SHP77 treated with DMSO at 0.1 percent for 48 hours (cell line): ENCODE results near the gene PFKFB1.
A peak's percentile ranks its signal among the peaks of the same experiment; 100 is the strongest.

ENCODE experiments used
- DNase-seq: peaks from one replicate; lab custom pipeline; 2025; lab: John Stamatoyannopoulos, UW

Gene PFKFB1

DNA sequence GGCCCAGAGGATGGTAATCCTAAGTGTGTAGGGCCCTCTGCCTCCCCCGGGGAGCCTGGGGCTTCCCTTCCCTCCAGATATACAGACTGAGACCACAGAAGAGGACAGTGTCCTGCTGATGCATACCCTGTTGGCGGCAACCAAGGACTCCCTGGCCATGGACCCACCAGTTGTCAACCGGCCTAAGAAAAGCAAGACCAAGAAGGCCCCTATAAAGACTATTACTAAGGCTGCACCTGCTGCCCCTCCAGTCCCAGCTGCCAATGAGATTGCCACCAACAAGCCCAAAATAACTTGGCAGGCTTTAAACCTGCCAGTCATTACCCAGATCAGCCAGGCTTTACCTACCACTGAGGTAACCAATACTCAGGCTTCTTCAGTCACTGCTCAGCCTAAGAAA lies 71.4 kb downstream of the PFKFB1 start:
- DNase-seq: no peak

DNA sequence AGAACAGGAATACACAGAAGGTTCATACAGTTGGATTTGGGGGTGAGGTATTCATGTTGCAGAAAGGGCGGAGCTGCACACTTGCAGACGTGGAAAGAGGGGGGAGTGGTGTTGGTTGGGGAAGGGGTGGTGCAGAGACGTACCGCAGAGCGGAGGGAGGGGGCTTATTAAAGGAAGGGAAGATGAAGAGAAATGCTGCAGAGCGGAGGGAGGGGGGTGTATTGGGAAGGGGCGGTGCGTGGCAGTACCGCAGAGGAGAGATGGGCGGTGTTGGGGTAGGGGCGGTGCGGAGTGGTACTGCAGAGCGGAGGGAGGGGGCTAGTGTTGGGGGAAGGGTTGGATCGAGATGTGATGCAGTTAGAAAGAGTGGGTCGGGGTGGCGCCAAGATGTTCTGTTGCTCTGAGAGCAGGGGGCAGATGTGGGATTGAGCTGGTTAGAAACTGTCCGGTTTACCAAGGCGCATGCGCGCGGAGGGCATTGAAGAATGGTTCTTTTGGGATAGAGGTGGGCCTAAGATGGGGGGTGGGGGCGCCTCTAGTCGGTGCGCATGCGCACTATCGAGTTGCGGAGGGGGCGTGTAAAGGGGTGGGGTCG lies 72.5 kb downstream of the PFKFB1 start:
- peak; percentile 77 for DNase-seq

DNA sequence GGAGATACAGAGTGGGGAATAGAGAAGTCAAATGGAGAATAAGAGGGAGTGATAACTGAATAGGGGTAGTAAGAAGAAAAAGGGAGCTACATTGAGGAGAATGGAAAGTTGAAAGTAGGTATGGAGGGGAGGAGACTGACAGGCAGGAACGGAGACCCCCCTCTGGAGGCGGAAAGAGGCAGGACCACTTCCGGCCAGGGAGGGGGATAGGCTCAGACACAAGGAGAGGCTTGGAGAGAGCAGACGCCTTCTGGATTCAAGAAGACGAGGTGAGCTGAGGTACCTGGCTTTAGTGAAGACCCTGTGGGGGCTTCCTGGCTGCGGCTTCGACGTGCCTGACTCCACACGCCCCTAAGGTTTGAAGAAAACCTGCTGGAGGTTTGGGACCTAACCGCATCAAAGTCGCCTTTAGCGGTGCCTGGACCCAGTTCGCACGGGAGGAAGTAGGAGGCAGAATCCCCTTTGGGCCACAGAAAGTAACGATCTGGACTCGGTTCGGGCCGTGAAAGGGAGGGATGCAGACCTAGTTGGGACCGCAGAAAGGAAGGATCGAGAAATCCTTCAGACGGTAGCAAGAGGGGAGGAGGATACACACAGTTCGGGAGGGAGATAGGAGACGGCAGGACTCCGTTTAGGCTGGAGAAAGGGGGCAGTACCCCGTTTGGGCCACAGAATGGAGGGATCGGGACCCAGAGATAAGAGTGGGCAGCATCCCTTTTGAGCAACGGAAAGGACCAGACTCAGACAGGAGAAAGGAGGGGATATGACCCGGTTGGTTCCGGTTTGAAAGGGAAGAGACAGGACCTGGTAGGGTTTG lies 73.2 kb downstream of the PFKFB1 start, which contains the start of gene TRO:
Gene TRO (plus strand): TSS at position 215 of the 817 bp plus-strand sequence. CDS start 1,423 bp downstream, outside the sequence.
- peak; percentile 66 for DNase-seq

DNA sequence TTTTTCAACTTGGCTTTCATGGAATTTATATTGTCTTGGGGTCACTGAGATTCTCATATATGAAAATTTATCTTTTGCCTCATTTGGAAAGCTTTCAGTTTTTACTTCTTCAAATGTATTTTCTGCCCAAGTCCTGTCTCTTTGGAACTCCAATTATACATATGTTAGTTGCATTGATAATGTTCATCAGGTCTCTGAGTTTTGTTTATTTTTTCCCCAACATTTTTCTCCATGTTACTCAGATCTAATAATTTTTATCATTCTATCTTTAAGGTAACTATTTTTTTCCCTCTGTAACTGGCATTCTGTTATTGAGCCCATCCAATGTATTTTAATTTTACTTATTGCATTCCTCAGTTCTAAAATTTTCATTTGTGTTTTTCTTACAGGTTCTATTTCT lies 84.0 kb downstream of the PFKFB1 start:
- no peak for DNase-seq

DNA sequence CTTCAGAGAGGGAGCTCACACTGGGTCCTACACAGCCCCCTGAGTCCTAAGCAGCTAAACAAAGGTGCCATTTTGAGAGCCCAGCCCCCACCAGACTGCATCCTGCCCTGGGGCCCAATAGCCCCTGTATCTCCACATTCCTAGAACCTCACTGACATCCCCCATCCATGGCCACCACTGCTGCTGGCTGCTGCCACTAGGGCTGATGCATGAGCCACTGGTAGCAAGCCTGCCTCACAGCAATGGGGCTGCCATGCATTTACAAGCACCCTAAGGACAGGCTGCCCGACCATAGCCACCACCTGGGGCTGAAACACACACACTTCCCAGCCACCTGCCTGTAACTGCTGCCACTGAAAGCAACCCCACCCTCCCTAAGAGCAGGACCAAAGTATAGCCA lies 99.8 kb downstream of the PFKFB1 start:
- no peak for DNase-seq

DNA sequence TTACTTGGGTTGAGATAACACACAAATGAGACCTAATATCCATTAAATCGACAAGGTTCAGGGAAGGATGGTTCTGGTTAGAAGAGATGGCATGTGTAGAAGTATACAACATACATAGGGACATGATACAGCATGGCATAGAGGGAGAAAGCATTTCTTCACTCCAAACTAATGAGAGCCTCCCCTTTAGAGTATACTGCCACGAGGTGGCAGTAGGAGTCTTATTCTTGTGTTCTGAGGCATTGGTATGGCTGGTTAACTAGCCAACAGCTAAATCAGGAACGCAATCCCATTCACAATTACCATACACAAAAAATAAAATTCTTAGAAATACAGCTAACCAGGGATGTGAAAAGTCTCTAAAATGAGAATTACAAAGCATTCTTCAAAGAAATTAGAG lies 102.4 kb downstream of the PFKFB1 start:
- peak; percentile 58 for DNase-seq

DNA sequence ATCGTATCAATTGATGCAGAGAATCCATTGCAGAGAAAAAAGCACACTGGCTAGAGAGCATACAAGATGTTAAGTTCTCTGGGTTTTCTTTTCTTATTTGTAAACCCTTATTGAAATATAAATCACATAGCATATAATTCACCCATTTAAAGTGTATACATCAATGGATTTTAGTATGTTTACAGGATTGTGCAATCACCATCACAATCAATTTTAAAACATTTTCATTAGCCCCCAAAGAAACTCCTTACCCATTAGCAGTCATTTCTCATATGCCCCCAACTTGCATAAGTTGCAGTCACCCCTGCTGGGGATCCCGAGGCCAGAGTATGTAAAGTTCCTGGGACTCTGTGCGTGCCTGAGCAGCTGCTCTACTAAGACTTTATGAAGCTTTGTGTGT lies 108.2 kb downstream of the PFKFB1 start:
- no peak for DNase-seq
